ENCODE measurements around the gene DNTT.

DNA sequence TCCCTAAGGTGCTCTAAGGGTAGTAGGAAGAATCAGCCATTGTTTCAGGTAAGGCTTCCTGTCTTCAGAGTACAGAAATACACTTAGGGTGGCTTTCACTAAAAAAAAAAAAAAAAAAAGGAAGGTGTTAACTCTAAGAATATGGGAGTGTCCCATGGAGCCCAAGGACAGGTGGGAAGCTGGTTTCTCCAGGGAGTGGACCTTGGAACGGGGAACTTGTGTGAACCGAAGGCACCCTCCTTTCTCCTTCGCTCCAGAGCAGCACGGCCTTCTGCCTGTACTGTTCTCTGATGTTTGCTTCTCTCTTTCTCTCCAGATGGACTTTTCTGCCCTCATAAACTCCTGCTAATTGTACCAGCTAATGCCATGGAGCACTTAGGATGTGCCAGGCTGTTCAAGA is 48.3 kb downstream of the DNTT start:
- TF ChIP-seq CTCF (IDR thresholded peaks at IDR 0.05; ENCODE audit: low read depth, low read length): no peak
- TF ChIP-seq EZH2phosphoT487 (IDR thresholded peaks at IDR 0.05; ENCODE audit: low read depth): no peak
